ENCODE results near the gene SRSF9.

DNA sequence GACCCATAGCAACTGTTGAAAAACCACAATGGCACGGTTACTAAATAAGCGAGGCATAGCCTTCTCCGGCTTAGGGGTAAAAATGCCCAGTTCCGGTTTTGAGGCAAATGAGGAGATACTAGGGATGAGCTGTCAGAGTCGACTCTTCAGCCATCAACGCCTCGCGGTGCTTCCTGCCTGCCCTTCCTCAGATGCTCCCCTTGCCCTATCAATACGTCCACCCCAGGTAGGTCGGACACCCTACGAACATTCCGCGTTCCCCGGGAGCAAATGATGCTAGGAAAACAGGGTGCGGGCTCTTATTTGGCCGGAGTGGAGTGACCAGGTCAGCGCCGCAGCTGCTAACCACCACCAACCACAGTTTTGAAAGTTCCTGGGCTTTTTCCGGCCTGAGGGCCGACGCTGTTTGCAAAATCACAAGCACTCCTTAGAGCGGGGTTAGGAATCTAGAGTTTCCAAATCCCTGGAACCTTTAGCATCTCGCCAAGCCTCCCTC is 1.2 kb downstream of the SRSF9 start:
- TF ChIP-seq, protein P1, sequence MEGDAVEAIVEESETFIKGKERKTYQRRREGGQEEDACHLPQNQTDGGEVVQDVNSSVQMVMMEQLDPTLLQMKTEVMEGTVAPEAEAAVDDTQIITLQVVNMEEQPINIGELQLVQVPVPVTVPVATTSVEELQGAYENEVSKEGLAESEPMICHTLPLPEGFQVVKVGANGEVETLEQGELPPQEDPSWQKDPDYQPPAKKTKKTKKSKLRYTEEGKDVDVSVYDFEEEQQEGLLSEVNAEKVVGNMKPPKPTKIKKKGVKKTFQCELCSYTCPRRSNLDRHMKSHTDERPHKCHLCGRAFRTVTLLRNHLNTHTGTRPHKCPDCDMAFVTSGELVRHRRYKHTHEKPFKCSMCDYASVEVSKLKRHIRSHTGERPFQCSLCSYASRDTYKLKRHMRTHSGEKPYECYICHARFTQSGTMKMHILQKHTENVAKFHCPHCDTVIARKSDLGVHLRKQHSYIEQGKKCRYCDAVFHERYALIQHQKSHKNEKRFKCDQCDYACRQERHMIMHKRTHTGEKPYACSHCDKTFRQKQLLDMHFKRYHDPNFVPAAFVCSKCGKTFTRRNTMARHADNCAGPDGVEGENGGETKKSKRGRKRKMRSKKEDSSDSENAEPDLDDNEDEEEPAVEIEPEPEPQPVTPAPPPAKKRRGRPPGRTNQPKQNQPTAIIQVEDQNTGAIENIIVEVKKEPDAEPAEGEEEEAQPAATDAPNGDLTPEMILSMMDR (IDR thresholded peaks at IDR 0.05) = no peak
- no peak for TF ChIP-seq EZH2 (IDR thresholded peaks at IDR 0.05; ENCODE audit: borderline replicate concordance, insufficient read depth, low read depth, low read length, poor library complexity, severe bottlenecking)
